HepG2 (cell line): ENCODE data around the gene ZNF334. TPM values are rescaled to one million over a fixed set of nuclear protein-coding genes. Genes with fewer than 3 reads are reported as not detected.

Experiments
- ADNP ChIP-seq: sonication (generic); formaldehyde crosslinking; IDR thresholded peaks from 2 replicates; pipeline ENCODE4 v1.4.0; 2020; ENCODE audit warnings: missing genetic modification reagents
- ELF3 ChIP-seq: IDR thresholded peaks from 2 replicates; pipeline ENCODE4 v1.6.1; 2016; ENCODE audit warnings: missing genetic modification reagents, missing compliant biosample characterization
- FOXK2 ChIP-seq: fragments of 450-650 bp; IDR thresholded peaks from 2 replicates; pipeline ENCODE4 v1.6.1; 2016
- GZF1 ChIP-seq: sonication (generic); formaldehyde crosslinking; IDR thresholded peaks from 2 replicates; pipeline ENCODE4 v1.5.1; 2020; ENCODE audit warnings: mild to moderate bottlenecking, missing genetic modification reagents
- KAT8 ChIP-seq: IDR thresholded peaks from 2 replicates; pipeline ENCODE4 v1.6.1; 2016; ENCODE audit warnings: missing genetic modification reagents, missing compliant biosample characterization
- MAFF ChIP-seq: IDR thresholded peaks from 2 replicates; pipeline ENCODE4 v1.6.1; 2011; ENCODE audit warnings: low read depth, low read length, improper control_type of control experiment
- SOX5 ChIP-seq: IDR thresholded peaks from 2 replicates; pipeline ENCODE4 v1.6.1; 2016; ENCODE audit warnings: borderline replicate concordance
- SP5 ChIP-seq: IDR thresholded peaks from 2 replicates; pipeline ENCODE4 v1.6.1; 2016; ENCODE audit warnings: low read depth, borderline replicate concordance
- YEATS2 ChIP-seq: sonication (generic); formaldehyde crosslinking; IDR thresholded peaks from 2 replicates; pipeline ENCODE4 v1.4.0; 2020; ENCODE audit warnings: missing genetic modification reagents, borderline replicate concordance
- ZBTB7A ChIP-seq: sonication (generic); formaldehyde crosslinking; IDR thresholded peaks from 2 replicates; pipeline ENCODE4 v1.8.0; 2022; ENCODE audit warnings: mild to moderate bottlenecking, missing genetic modification reagents
- ZFP36 ChIP-seq: fragments of 150-350 bp; IDR thresholded peaks from 2 replicates; pipeline ENCODE4 v1.6.1; 2018; ENCODE audit warnings: borderline replicate concordance, low read length, low read depth; ENCODE audit not compliant: partially characterized antibody
- ZNF225 ChIP-seq: sonication (generic); formaldehyde crosslinking; IDR thresholded peaks from 2 replicates; pipeline ENCODE4 v1.4.0; 2020; ENCODE audit warnings: mild to moderate bottlenecking, missing genetic modification reagents
- ZNF441 ChIP-seq: sonication (generic); formaldehyde crosslinking; IDR thresholded peaks from 2 replicates; pipeline ENCODE4 v1.7.0; 2021; ENCODE audit warnings: missing genetic modification reagents, borderline replicate concordance
- ZNF781 ChIP-seq: sonication (generic); formaldehyde crosslinking; IDR thresholded peaks from 2 replicates; pipeline ENCODE4 v1.5.1; 2020; ENCODE audit warnings: borderline replicate concordance, mild to moderate bottlenecking, missing genetic modification reagents; ENCODE audit errors: not compliant biosample characterization
- polyA plus RNA-seq, 8 experiments: library from polyadenylated mRNA; depleted of rRNA in 3 of 8; stranded (reverse) in 7 of 8; unstranded in 1 of 8; fragments of >200 nt; fragmentation: Illumina TruSeq in 4 of 8; extraction: Trizol in 4 of 8; gene quantifications; 2 replicates each; pipeline versions ENCODE4 v1.2.1 to v1.2.3, GENCODE V29; 2011 to 2016; ENCODE audit warnings: low read depth in 4 of 8, missing spikeins in 1 of 8, mixed read lengths in 1 of 8; ENCODE audit not compliant: insufficient read depth in 1 of 8
- total RNA-seq, 5 experiments: library from RNA; depleted of rRNA; stranded (reverse); fragments of >200 nt; fragmentation: Illumina TruSeq; extraction: Trizol; gene quantifications; 2 replicates each; pipeline ENCODE4 v1.2.3, GENCODE V29; 2016; ENCODE audit warnings: low read depth in 1 of 5
- TF ChIP-seq, protein P1 (sequence below): sonication (generic); formaldehyde crosslinking; IDR thresholded peaks from 2 replicates; pipeline ENCODE4 v1.8.0; 2022; ENCODE audit warnings: missing genetic modification reagents, mild to moderate bottlenecking, moderate library complexity, borderline replicate concordance
- TF ChIP-seq, protein P2 (sequence below): IDR thresholded peaks from 2 replicates; pipeline ENCODE4 v1.6.1; 2016; ENCODE audit warnings: control low read depth
- TF ChIP-seq, protein P3 (sequence below): sonication (generic); formaldehyde crosslinking; IDR thresholded peaks from 2 replicates; pipeline ENCODE4 v1.4.0; 2020; ENCODE audit warnings: missing genetic modification reagents, borderline replicate concordance
- TF ChIP-seq, protein P4 (sequence below): sonication (generic); formaldehyde crosslinking; IDR thresholded peaks from 2 replicates; pipeline ENCODE4 v1.5.0; 2020; ENCODE audit warnings: missing genetic modification reagents, mild to moderate bottlenecking, borderline replicate concordance
- TF ChIP-seq, protein P5 (sequence below): sonication (generic); formaldehyde crosslinking; IDR thresholded peaks from 2 replicates; pipeline ENCODE4 v1.4.0; 2020; ENCODE audit warnings: missing genetic modification reagents
- TF ChIP-seq, protein P6 (sequence below): sonication (generic); formaldehyde crosslinking; IDR thresholded peaks from 2 replicates; pipeline ENCODE4 v1.8.1; 2023; ENCODE audit warnings: missing genetic modification reagents, inconsistent platforms, borderline replicate concordance

ZNF334 gene
- total and polyA plus RNA-seq, 2 of the 13 experiments (the other 11 are each of a cell fraction or from before 2014, with no cell fraction given) = 4.8 to 7.8 TPM

DNA sequence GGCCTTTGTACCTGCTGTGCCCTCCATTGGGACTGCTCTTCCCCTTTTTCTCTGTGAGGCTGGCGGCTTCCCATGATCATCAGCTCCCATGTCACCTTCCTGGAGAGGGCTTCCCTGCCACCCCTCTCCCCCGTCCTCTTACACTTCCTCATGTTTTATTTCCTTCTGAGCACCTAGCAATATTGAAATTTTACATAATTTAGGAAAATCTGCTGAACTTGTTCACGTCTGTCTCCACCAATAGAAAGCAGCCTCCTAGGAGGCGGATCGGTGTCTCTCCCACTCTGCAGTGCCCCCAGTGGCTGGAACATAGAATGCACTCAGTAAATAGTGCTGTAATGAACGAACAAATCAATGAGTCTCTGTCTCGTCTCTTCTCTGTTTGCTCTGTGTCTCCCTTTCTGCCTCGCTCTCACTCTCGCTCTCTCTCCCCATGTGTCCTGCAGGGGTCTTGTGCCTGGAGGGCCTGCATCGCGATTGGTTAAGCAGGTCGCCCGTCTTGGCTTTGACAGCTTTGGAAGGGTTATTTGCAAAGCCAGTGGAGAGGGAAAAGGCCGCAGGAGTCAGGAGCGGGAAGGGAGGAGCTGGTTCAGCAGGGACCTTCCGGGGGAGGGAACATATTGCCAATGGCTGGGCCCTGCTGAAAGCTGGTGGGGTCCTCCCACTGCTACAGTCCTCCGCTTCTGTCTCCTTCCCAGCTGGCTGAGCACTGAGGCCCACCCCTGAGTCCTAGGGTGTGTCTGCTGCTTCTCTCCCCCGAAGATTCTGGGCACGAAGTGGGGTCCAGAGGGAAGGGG is 49.2 kb upstream of the ZNF334 start (continued):
- TF ChIP-seq, protein P1, sequence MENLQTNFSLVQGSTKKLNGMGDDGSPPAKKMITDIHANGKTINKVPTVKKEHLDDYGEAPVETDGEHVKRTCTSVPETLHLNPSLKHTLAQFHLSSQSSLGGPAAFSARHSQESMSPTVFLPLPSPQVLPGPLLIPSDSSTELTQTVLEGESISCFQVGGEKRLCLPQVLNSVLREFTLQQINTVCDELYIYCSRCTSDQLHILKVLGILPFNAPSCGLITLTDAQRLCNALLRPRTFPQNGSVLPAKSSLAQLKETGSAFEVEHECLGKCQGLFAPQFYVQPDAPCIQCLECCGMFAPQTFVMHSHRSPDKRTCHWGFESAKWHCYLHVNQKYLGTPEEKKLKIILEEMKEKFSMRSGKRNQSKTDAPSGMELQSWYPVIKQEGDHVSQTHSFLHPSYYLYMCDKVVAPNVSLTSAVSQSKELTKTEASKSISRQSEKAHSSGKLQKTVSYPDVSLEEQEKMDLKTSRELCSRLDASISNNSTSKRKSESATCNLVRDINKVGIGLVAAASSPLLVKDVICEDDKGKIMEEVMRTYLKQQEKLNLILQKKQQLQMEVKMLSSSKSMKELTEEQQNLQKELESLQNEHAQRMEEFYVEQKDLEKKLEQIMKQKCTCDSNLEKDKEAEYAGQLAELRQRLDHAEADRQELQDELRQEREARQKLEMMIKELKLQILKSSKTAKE (CRISPR knock-in tag) = peak; percentile 83
- no peak for TF ChIP-seq SOX5 (CRISPR knock-in tag)
- TF ChIP-seq, protein P2, sequence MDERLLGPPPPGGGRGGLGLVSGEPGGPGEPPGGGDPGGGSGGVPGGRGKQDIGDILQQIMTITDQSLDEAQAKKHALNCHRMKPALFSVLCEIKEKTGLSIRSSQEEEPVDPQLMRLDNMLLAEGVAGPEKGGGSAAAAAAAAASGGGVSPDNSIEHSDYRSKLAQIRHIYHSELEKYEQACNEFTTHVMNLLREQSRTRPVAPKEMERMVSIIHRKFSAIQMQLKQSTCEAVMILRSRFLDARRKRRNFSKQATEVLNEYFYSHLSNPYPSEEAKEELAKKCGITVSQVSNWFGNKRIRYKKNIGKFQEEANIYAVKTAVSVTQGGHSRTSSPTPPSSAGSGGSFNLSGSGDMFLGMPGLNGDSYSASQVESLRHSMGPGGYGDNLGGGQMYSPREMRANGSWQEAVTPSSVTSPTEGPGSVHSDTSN (CRISPR knock-in tag) = peak; percentile 83
- peak; percentile 62 for TF ChIP-seq ELF3 (CRISPR knock-in tag)
- TF ChIP-seq, protein P3, sequence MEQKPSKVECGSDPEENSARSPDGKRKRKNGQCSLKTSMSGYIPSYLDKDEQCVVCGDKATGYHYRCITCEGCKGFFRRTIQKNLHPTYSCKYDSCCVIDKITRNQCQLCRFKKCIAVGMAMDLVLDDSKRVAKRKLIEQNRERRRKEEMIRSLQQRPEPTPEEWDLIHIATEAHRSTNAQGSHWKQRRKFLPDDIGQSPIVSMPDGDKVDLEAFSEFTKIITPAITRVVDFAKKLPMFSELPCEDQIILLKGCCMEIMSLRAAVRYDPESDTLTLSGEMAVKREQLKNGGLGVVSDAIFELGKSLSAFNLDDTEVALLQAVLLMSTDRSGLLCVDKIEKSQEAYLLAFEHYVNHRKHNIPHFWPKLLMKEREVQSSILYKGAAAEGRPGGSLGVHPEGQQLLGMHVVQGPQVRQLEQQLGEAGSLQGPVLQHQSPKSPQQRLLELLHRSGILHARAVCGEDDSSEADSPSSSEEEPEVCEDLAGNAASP (CRISPR knock-in tag) = peak; percentile 69; the same call in 1 of the 2 replicates
- 0 out of 2 replicates have a peak, but pooled peaks have one; percentile 50 for TF ChIP-seq ZBTB7A (CRISPR knock-in tag)
- TF ChIP-seq, protein P4, sequence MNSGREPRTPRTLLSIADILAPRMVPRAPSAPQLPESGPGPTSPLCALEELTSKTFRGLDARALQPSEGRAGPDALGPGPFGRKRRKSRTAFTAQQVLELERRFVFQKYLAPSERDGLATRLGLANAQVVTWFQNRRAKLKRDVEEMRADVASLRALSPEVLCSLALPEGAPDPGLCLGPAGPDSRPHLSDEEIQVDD (CRISPR knock-in tag) = peak; percentile 40; the same call in 1 of the 2 replicates
- TF ChIP-seq, protein P5, sequence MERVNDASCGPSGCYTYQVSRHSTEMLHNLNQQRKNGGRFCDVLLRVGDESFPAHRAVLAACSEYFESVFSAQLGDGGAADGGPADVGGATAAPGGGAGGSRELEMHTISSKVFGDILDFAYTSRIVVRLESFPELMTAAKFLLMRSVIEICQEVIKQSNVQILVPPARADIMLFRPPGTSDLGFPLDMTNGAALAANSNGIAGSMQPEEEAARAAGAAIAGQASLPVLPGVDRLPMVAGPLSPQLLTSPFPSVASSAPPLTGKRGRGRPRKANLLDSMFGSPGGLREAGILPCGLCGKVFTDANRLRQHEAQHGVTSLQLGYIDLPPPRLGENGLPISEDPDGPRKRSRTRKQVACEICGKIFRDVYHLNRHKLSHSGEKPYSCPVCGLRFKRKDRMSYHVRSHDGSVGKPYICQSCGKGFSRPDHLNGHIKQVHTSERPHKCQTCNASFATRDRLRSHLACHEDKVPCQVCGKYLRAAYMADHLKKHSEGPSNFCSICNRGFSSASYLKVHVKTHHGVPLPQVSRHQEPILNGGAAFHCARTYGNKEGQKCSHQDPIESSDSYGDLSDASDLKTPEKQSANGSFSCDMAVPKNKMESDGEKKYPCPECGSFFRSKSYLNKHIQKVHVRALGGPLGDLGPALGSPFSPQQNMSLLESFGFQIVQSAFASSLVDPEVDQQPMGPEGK (CRISPR knock-in tag) = peak; percentile 49; the same call in 1 of the 2 replicates
- peak; percentile 71; the same call in 1 of the 2 replicates for TF ChIP-seq ZNF441 (CRISPR knock-in tag)
- TF ChIP-seq YEATS2 (CRISPR knock-in tag) = 0 out of 2 replicates have a peak, but pooled peaks have one; percentile 61
- peak; percentile 21; the same call in 1 of the 2 replicates for TF ChIP-seq KAT8 (CRISPR knock-in tag)
- 0 out of 2 replicates have a peak, but pooled peaks have one; percentile 17 for TF ChIP-seq ZNF225 (CRISPR knock-in tag)
- TF ChIP-seq ADNP (CRISPR knock-in tag) = peak; percentile 37; the same call in 1 of the 2 replicates
- TF ChIP-seq MAFF = peak; percentile 3; the same call in 1 of the 2 replicates
- TF ChIP-seq GZF1 (CRISPR knock-in tag) = peak; percentile 91; the same call in 1 of the 2 replicates
- TF ChIP-seq ZNF781 (CRISPR knock-in tag) = peak; percentile 77
- peak; percentile 57; the same call in 1 of the 2 replicates for TF ChIP-seq SP5 (CRISPR knock-in tag)
- TF ChIP-seq ZFP36 = no peak
- TF ChIP-seq FOXK2 = no peak
- TF ChIP-seq, protein P6, sequence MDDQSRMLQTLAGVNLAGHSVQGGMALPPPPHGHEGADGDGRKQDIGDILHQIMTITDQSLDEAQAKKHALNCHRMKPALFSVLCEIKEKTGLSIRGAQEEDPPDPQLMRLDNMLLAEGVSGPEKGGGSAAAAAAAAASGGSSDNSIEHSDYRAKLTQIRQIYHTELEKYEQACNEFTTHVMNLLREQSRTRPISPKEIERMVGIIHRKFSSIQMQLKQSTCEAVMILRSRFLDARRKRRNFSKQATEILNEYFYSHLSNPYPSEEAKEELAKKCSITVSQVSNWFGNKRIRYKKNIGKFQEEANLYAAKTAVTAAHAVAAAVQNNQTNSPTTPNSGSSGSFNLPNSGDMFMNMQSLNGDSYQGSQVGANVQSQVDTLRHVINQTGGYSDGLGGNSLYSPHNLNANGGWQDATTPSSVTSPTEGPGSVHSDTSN = no peak
